Measurements from ENCODE around the gene ATP9B.
A peak's percentile ranks its signal among the peaks of the same experiment; 100 is the strongest.

Gene ATP9B, protein sequence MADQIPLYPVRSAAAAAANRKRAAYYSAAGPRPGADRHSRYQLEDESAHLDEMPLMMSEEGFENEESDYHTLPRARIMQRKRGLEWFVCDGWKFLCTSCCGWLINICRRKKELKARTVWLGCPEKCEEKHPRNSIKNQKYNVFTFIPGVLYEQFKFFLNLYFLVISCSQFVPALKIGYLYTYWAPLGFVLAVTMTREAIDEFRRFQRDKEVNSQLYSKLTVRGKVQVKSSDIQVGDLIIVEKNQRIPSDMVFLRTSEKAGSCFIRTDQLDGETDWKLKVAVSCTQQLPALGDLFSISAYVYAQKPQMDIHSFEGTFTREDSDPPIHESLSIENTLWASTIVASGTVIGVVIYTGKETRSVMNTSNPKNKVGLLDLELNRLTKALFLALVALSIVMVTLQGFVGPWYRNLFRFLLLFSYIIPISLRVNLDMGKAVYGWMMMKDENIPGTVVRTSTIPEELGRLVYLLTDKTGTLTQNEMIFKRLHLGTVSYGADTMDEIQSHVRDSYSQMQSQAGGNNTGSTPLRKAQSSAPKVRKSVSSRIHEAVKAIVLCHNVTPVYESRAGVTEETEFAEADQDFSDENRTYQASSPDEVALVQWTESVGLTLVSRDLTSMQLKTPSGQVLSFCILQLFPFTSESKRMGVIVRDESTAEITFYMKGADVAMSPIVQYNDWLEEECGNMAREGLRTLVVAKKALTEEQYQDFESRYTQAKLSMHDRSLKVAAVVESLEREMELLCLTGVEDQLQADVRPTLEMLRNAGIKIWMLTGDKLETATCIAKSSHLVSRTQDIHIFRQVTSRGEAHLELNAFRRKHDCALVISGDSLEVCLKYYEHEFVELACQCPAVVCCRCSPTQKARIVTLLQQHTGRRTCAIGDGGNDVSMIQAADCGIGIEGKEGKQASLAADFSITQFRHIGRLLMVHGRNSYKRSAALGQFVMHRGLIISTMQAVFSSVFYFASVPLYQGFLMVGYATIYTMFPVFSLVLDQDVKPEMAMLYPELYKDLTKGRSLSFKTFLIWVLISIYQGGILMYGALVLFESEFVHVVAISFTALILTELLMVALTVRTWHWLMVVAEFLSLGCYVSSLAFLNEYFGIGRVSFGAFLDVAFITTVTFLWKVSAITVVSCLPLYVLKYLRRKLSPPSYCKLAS

DNA sequence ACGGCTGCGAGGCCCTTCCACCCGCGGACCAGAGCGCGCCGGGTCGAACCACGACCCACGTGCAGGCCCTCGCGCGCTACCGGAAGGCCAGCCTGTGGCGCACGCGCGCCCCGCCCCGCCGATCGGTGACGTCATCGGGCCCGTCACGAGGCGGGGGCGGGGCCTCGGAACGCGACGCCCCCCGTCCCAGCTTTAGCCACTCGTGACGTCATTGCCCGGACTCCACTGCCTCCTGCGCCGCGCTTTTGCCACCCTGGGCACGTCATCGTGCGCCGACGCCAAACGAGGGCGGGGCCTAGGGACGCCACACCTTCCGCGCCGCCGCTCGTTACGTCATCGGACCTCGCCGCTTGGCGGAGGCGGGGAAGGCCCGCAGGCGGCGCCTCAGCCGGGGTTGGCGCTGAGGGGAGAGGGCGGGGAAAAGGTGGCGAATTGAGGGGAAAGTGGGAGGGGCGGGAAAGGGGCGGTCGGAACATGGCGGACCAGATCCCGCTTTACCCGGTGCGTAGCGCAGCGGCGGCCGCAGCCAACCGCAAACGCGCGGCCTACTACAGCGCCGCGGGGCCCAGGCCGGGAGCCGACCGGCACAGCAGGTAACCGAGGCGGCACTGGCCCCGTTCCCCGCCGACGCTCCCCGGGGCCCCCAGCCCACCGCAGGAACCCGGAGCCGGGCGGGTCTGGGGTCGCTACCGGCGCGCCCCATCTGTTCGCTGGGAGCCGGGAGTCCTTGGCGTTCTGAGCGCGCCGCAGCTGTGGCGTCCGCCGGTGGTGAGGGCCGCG lies at the start of gene ATP9B:
ATP9B (plus strand) TSS at position 458 of the 780 bp plus-strand sequence; CDS start at position 475, 17 bp downstream.
- H3K9ac ChIP-seq (ENCODE audit: insufficient read length, low read depth): peak within 1 kb of the TSS; percentile 89
- TF ChIP-seq ZNF274 (IDR thresholded peaks at IDR 0.05; ENCODE audit: low read depth, low read length): no peak
- no peak for TF ChIP-seq SUZ12 (IDR thresholded peaks at IDR 0.05; ENCODE audit: extremely low read depth, insufficient read depth, insufficient read length)
- TF ChIP-seq YY1 (IDR thresholded peaks at IDR 0.05; ENCODE audit: insufficient read depth, insufficient read length): peak; percentile 67

DNA sequence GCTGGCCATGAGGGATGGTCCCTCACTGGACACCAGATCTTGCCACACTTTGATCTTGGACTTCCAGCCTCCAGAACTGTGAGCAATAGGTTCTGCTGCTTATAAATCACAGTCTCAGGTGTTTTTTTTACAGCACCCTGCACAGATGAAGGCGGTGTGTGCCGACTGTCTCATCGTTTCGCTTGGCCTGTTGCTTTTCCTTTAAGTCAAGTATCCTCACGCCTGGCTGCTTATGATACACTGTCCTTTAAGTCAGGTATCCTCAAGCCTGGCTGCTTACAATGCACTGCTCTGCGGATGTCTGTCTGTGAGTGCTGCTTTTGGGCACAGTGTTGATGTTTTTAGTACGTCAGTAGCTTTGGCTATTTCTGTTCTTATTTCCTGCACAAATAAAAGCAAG lies 49.3 kb upstream of the ATP9B start:
- TF ChIP-seq ZNF274 (IDR thresholded peaks at IDR 0.05; ENCODE audit: low read depth, low read length) (no peak), YY1 (IDR thresholded peaks at IDR 0.05; ENCODE audit: insufficient read depth, insufficient read length) (no peak), SUZ12 (IDR thresholded peaks at IDR 0.05; ENCODE audit: extremely low read depth, insufficient read depth, insufficient read length) (no peak)
- Histone ChIP-seq H3K27me3 (ENCODE audit: insufficient read depth, insufficient read length) (no peaks in the 10 kb centered on the region), H3K36me3 (ENCODE audit: insufficient read depth, insufficient read length, low read length) (no peaks in the 10 kb centered on the region), H3K4me1 (ENCODE audit: insufficient read depth, insufficient read length) (no peaks in the 10 kb centered on the region), H3K9ac (ENCODE audit: insufficient read length, low read depth) (no peak overlapping the region), H3K4me3 (ENCODE audit: insufficient read length, low read depth) (no peak overlapping the region), H3K9me3 (ENCODE audit: insufficient read depth, low read length) (peaks cover 8% of the 10 kb centered on the region; the same call in 1 of the 2 replicates)
- DNase-seq (ENCODE audit: low read depth, low spot score): no peak

More for the DNA sequence above, at the start of gene ATP9B:
- no peaks in the 10 kb centered on the region for H3K36me3 ChIP-seq (ENCODE audit: insufficient read depth, insufficient read length, low read length)
- H3K9me3 ChIP-seq (ENCODE audit: insufficient read depth, low read length): peaks cover 37% of the 10 kb centered on the region
- peaks cover 9% of the 10 kb centered on the region for H3K27me3 ChIP-seq (ENCODE audit: insufficient read depth, insufficient read length)
- peak; percentile 93 for DNase-seq (ENCODE audit: low read depth, low spot score)
- peak within 1 kb of the TSS; percentile 82 for H3K4me3 ChIP-seq (ENCODE audit: insufficient read length, low read depth)
- no peaks in the 10 kb centered on the region for H3K4me1 ChIP-seq (ENCODE audit: insufficient read depth, insufficient read length)

DNA sequence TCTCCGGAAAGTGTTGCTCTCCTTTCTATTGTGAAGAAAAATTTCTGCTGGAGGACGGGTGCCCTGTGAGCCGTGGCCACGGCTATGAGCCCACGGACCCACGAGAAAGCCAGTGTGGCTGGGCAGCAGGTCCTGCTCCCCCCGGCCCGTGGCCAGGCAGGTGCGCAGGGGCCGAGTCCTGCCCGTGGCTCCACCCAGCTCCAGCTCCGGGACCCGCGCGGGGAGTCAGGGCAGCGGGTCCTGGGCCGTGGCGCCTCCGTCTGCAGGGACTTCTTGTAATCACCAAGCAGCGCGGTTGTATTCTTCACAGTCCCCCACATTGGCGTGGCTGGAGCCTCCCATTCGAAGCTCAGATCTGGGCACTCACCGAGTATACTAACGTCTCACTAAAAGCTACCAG lies 46.6 kb upstream of the ATP9B start:
- peaks cover 9% of the 10 kb centered on the region for H3K4me1 ChIP-seq (ENCODE audit: insufficient read depth, insufficient read length)
- H3K9me3 ChIP-seq (ENCODE audit: insufficient read depth, low read length): peaks cover 8% of the 10 kb centered on the region; the same call in 1 of the 2 replicates
- TF ChIP-seq SUZ12 (IDR thresholded peaks at IDR 0.05; ENCODE audit: extremely low read depth, insufficient read depth, insufficient read length): no peak
- no peak for TF ChIP-seq YY1 (IDR thresholded peaks at IDR 0.05; ENCODE audit: insufficient read depth, insufficient read length)
- no peak for TF ChIP-seq ZNF274 (IDR thresholded peaks at IDR 0.05; ENCODE audit: low read depth, low read length)
- no peak overlapping the region for H3K4me3 ChIP-seq (ENCODE audit: insufficient read length, low read depth)
- H3K27me3 ChIP-seq (ENCODE audit: insufficient read depth, insufficient read length): no peaks in the 10 kb centered on the region
- no peak overlapping the region for H3K9ac ChIP-seq (ENCODE audit: insufficient read length, low read depth)
- no peaks in the 10 kb centered on the region for H3K36me3 ChIP-seq (ENCODE audit: insufficient read depth, insufficient read length, low read length)
- DNase-seq (ENCODE audit: low read depth, low spot score): no peak

DNA sequence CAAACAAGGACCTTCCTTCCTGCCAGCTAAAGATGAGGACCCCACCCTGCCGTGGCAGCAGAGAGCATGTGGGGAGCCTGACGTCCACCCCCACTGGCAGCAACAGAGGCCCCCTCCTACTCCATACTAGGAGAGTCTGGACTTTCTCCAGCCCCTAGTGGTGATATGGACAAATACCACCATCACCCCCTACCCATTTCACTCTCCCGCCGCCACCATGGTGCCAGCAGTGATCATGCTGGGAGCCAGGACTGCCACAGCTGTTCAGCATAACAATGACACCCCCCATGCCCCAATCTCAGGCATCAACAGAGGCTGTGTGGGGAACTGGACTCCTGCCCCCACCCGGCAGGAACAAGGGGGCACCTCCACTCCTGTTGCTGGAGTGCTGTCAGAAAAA lies 42.7 kb upstream of the ATP9B start:
- TF ChIP-seq YY1 (IDR thresholded peaks at IDR 0.05; ENCODE audit: insufficient read depth, insufficient read length) (no peak), SUZ12 (IDR thresholded peaks at IDR 0.05; ENCODE audit: extremely low read depth, insufficient read depth, insufficient read length) (no peak), ZNF274 (IDR thresholded peaks at IDR 0.05; ENCODE audit: low read depth, low read length) (no peak)
- DNase-seq (ENCODE audit: low read depth, low spot score): peak; percentile 13

DNA sequence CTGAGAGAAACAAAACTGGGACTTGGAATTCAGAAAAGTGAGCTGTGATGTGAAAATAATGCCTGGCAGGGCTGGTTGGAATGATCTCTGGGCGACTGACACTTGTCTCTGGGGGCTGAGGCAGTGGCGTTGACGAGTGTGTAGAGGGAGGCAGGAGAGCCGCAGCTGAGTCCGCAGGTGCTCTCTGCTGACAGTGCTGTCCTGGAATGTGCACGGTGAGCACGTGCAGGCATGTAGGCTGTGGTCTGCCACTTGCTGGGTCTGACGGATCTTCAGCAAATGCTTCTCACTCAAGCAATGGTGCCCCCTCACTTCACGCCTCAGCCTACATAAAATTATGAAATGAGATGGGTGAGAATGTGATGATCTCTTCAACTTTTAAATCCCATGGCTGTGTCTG lies 38.5 kb upstream of the ATP9B start:
- TF ChIP-seq SUZ12 (IDR thresholded peaks at IDR 0.05; ENCODE audit: extremely low read depth, insufficient read depth, insufficient read length) (no peak), ZNF274 (IDR thresholded peaks at IDR 0.05; ENCODE audit: low read depth, low read length) (no peak), YY1 (IDR thresholded peaks at IDR 0.05; ENCODE audit: insufficient read depth, insufficient read length) (no peak)
- DNase-seq (ENCODE audit: low read depth, low spot score): no peak
- Histone ChIP-seq H3K9ac (ENCODE audit: insufficient read length, low read depth) (no peak overlapping the region), H3K27me3 (ENCODE audit: insufficient read depth, insufficient read length) (no peaks in the 10 kb centered on the region), H3K4me1 (ENCODE audit: insufficient read depth, insufficient read length) (peaks cover 9% of the 10 kb centered on the region), H3K36me3 (ENCODE audit: insufficient read depth, insufficient read length, low read length) (no peaks in the 10 kb centered on the region), H3K9me3 (ENCODE audit: insufficient read depth, low read length) (no peaks in the 10 kb centered on the region), H3K4me3 (ENCODE audit: insufficient read length, low read depth) (no peak overlapping the region)

More for the DNA sequence above, 42.7 kb upstream of the ATP9B start:
- no peaks in the 10 kb centered on the region for H3K36me3 ChIP-seq (ENCODE audit: insufficient read depth, insufficient read length, low read length)
- H3K9me3 ChIP-seq (ENCODE audit: insufficient read depth, low read length): peaks cover 6% of the 10 kb centered on the region; the same call in 1 of the 2 replicates
- no peak overlapping the region for H3K9ac ChIP-seq (ENCODE audit: insufficient read length, low read depth)
- no peak overlapping the region for H3K4me3 ChIP-seq (ENCODE audit: insufficient read length, low read depth)
- no peaks in the 10 kb centered on the region for H3K27me3 ChIP-seq (ENCODE audit: insufficient read depth, insufficient read length)
- peaks cover 9% of the 10 kb centered on the region for H3K4me1 ChIP-seq (ENCODE audit: insufficient read depth, insufficient read length)

DNA sequence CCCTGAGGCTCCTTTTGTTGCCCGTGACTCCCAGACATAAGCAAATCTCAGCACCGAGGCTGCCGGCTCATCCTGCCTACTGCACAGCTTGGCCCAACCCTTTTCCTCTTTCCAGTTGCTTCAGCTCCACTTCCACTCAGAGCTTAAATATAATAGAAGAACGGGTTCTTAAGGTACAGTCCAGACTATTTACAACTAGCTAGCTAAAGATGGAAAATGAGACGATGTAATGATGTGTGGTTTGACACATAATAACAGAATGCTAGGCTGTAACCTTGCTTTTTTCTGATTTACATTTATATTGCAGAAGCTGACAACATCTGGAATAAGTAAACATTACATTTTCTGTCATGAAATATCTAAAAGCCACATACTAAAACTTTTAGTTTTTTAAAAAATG lies 26.9 kb upstream of the ATP9B start:
- TF ChIP-seq SUZ12 (IDR thresholded peaks at IDR 0.05; ENCODE audit: extremely low read depth, insufficient read depth, insufficient read length) (no peak), ZNF274 (IDR thresholded peaks at IDR 0.05; ENCODE audit: low read depth, low read length) (no peak), YY1 (IDR thresholded peaks at IDR 0.05; ENCODE audit: insufficient read depth, insufficient read length) (no peak)
- DNase-seq (ENCODE audit: low read depth, low spot score): no peak
- no peaks in the 10 kb centered on the region for H3K36me3 ChIP-seq (ENCODE audit: insufficient read depth, insufficient read length, low read length)
- no peak overlapping the region for H3K4me3 ChIP-seq (ENCODE audit: insufficient read length, low read depth)
- peaks cover 9% of the 10 kb centered on the region; the same call in 1 of the 2 replicates for H3K9me3 ChIP-seq (ENCODE audit: insufficient read depth, low read length)
- H3K4me1 ChIP-seq (ENCODE audit: insufficient read depth, insufficient read length): no peaks in the 10 kb centered on the region
- no peaks in the 10 kb centered on the region for H3K27me3 ChIP-seq (ENCODE audit: insufficient read depth, insufficient read length)
- H3K9ac ChIP-seq (ENCODE audit: insufficient read length, low read depth): no peak overlapping the region
